NCI-H446 treated with DMSO at 0.1 percent for 48 hours (cell line): ENCODE data around the gene DPY19L3.
"Not testable (repeated sequence)": the region's sequence is repeated elsewhere in the genome, so short reads cannot be mapped to it uniquely, and the experiment has no call there.

Experiments
- DNase-seq: peaks from one replicate; lab custom pipeline; 2025; lab: John Stamatoyannopoulos, UW

DPY19L3 gene

DNA sequence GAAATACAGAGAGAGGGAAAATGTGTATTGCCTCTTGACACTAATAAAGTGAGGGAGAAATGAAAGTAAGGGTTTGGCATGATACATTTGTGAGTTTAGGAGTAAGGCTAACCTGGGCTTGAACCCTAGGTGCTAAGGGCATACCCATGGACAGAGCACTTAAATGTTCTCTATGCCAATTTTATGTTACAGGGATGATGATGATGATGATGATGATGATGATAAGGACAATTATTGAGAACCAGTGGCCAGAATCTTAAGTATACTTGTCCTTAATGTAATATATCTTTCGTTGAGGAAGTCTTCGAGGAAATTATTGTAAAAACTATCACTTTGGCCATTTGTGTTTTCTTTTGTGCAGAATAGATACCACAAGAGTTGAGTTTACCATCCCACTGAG, 33.2 kb downstream of the DPY19L3 start:
- no peak for DNase-seq

DNA sequence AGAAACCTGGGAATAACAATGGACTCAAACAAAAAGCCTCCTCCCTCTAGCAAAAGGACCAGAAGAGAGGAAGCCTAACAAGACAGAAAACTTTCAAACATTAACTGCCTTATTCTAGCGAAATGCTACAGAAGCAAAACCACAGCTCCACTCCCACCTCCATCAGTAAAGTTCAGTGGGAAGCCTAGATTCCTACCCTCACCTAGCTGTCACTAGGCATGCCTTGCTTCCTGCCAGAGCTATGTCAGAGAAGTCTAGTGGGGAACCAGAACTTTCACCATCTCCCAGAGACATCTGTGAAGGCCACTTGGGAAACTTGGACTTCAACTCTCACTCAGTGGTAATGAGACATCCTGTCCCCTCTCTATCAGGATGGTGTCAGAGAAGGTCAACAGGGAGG, 37.1 kb downstream of the DPY19L3 start:
- DNase-seq, result no peak

DNA sequence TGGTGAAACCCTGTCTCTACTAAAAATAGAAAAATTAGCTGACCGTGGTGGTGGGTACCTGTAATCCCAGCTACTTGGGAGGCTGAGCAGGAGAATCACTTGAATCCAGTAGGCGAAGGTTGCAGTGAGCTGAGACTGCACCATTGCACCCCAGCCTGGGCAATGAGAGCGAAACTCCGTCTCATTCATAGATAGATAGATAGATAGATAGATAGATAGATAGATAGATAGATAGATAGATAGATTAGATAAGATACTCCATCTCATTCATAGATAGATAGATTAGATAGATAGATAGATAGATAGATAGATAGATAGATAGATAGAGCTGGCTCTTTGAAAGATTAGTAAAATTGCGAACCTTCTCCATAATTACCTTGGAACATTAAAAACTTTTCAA, 42.0 kb downstream of the DPY19L3 start:
- DNase-seq, result not testable (repeated sequence)

DNA sequence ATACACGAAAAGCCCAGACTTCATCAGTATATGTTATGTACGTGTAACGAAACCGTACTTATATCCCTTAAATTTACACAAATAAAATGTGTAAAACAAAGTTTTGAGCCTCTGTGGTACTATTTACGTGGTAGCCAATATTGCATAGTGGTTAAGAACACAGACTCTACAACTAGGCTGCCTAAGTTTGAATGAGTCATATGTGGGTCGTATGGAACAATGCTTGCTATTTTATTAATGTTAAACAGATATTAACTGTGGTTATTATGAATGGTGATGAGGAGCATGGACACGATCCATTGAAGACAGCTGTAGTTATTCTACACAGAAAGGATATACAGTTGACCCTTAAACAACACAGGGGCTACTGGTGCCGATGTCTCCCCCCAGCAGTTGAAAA, 42.5 kb downstream of the DPY19L3 start:
- DNase-seq, result no peak

DNA sequence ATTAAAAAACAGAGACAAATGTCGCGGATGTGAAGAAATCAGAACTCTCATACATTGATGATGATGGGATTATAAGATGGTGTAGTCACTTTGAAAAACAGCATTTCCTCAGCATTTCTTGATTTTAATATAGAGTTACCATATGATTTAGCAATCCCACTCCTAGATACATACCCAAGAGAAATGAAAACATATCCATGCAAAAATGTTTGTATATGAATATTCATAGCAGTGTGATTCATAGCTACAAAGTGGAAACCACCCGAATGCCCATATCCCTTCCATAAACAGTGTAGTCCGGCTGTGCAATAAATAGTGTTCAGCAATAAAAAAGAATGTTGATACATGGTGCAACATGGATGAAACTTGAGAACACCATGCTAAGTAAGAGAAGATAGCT, 44.6 kb downstream of the DPY19L3 start:
- no peak for DNase-seq

DNA sequence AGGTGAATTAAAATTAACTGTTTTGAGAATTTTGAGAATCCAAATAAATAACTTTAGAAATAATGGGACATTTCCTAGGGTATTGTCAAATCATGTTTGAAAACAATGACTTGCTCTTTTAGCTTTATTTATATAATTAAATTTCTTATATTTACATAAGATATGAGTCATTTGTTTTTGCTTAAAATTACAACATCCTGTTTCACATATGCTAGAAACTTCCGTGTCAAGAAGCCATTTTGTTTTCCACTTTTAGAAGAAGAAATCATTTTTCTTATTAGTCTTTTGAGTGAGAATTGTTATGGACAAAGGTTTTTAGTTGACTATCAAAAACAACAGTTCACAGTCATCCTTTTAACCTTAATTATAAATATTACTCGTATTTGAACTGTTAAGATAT, 48.2 kb downstream of the DPY19L3 start:
- no peak for DNase-seq

DNA sequence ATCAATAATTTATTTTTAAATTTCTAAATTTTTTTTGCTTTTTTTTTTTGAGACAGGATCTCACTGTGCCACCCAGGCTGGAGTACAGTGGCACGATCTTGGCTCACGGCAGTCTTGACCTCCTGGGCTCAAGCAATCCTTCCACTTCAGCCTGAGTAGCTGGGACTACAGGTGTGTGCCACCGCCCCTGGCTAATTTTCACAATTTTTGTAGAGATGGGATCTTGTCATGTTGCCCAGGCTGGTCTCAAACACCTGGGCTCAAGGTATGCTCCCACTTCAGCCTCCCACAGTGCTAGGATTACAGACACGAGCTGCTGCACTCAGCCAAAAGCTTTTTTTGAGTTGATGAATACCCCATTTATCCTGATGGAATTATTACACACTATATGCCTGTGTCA, 50.8 kb downstream of the DPY19L3 start:
- no peak for DNase-seq

DNA sequence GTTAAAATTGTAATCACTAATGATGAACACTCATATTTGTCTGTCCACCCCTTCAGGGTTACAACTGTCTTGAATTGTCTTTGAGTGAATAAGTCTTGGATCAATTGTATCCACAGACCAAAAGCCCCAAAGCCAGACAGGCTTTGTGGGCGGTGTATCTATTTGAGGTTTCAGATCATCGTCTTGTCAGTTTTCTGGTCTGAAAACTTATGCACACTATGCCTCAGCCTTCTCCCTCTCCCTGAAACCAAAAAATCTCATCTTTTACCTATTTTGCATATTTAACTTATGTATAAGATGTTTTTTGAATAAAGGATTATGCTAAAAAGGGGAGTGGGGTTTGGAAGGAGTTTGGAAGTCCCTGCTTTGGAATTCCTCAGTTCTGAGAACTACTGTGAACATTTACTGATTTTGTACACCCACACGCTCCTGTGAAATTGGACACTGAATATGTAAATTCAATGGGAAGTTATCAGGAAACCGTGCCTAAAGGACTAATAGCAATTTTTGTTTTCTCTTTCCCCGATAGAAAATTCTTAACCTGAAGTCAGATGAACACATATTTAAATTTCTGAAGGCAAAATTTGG, 52.1 kb downstream of the DPY19L3 start:
- no peak for DNase-seq

DNA sequence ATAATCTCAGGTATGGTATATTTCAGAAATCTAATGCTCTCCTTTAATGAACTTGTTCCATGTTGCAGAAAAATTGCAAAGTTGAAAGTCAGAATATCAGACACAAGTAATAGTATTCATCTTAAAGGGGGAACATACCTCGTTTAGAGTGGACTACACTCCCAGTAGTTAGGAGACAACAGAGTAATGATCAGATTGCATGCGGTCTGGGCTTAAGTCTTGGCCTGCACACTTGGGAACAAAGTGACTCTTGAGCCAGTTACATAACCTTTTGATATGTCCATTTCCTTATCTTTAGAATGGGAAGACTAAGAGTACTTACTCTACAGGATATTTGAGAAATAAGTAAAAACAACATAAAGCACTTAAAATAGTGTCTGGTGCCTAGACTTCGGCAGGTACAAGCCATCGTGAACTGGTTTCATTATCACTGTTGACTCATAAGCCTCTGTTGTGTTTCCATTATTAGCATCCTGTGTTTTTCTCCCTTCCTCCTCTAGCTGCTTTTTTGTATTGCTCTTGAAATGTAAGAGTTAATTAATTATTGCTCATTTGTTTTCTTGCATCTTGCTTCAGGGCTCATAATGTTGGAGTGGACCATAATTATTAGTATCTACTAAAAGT, 53.0 kb downstream of the DPY19L3 start:
- DNase-seq, result no peak

DNA sequence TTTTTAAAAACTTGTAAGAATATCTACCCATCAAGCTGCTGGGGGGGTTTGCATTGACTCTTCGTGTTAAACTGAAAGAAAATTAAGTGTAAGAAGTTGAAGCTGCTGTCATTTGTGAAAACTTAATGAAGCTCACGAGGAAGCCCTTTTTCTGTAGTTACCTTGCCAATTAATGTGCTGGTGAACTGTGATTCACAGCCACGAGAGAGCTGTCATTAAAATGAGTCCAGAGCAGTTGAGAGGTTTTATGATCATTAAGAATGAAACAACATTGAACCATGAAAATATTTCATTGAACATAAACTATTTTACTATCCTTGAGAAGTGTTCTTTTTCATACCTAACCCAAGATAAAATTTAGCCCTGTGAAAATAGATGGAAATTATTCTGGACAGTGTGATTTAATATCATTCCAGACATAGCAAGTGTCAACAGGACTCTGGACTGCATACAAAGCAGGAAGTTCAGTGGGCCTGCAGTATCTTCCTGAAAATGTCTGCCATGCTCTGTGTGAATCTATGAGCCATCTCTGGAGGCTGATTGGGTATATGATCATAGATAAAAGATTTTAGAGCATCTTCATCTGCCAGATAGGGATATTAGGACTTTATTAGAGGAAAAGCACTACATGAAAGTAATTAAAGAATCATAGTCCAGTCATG, 53.8 kb downstream of the DPY19L3 start:
- DNase-seq, result no peak

DNA sequence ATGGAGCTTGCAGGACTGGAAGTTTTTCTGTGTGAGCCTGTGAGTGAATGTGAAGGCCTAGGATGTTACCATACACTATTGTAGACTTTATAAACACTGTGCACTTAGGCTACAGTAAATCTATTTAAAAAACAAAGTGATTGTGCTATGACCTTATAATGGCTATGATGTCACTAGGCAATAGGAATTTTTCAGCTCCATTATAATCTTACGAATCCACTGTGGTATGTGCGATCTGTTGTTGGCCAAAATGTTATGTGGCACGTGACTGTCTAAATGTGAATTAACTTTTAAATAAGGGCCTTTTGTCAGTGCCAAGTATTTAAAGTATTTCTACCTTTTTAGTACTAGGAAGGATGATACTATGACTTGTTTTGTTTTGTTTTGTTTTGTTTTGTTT, 54.9 kb downstream of the DPY19L3 start:
- DNase-seq, result no peak

DNA sequence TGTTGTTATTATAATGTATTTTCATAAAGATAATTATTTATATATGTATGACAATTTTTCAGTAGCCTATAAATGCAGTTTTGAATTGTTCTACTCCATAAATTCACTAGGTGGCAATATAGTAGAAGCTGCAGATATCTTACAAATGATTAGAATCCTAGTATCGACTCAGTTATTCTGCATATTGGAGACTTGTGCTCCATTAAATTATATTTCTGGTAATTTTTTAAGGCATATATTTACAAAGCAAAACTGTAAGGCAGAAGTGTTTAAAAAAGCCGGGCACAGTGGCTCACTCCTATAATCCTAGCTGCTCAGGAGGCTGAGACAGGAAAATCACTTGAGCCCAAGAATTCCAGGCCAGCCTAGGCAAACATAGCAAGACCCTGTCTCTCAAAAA, 58.7 kb downstream of the DPY19L3 start:
- peak; percentile 50 for DNase-seq

DNA sequence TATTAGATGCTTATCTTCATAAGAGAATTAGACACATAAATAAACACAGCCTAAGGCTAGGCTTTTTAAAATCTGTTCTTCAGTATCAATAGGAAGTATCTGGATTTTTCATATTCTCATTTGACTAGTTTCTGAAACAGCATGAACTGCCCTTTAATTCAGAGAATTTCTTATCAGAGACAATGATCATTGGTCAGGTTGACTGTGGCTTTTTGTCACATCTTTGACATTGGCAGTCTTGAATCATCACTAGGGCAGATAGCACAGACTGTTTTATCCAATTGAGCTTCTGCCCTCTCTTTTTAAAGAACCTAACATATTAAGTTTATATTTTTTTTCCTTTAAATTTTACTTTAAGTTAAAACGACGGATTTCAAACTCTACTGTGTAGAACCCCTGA, 59.6 kb downstream of the DPY19L3 start:
- DNase-seq, result no peak

DNA sequence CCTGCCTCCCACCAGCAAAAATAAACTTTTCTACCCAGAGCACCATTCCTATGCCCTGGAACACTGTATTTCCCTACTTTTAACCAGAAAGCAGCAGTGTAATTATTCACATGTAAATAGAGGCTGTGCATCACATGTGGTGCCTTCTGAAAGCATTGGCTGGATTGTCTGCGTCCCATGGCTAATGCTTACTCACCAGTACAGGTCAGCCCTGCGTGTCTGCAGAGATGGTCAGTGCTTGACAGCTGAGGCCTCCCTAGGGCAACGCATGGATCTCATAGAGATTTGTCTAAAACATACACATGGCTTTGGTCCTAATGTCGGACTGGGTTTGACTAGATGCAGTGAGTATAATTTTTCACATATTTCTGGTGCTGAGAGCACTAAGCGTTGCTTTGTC, 64.2 kb downstream of the DPY19L3 start:
- no peak for DNase-seq

DNA sequence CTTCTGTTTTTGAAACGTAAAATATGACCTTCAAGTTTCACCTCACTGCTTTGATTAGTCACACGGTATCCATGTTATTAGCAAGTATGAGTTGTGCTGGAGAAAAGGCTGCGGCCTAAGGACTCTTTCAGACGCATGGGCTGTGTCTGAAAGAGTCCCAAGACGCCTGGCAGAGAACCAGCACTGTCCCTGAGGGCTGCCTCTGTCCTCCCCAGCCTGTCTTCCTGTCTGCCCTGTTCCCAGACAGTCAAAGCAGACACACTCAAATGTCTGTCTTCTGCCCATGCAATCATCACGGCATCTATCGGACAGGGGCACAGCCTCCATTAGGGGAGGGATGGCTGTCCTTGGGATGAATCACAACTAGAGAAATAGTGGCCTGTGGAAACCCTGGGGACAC, 65.5 kb downstream of the DPY19L3 start:
- DNase-seq, result no peak

DNA sequence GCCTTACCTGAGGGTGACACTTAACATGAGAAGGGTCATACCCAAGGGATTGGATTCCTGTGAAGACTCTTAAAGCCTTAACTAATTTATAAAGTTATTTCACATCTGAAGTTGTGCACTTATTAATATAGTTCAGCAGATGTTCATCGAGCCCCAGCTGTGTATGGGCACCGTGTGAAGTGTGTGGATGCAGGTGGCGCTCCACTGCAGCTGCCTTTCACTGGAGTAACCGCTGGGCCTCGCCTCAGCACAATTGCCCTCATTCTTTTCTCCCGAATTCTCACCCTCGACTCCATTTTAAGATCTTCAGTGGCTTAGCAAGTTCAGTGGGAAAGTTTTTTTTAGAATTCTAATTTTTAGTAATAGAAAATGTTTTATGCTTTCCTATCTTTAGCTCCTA, 66.2 kb downstream of the DPY19L3 start:
- DNase-seq, result no peak

DNA sequence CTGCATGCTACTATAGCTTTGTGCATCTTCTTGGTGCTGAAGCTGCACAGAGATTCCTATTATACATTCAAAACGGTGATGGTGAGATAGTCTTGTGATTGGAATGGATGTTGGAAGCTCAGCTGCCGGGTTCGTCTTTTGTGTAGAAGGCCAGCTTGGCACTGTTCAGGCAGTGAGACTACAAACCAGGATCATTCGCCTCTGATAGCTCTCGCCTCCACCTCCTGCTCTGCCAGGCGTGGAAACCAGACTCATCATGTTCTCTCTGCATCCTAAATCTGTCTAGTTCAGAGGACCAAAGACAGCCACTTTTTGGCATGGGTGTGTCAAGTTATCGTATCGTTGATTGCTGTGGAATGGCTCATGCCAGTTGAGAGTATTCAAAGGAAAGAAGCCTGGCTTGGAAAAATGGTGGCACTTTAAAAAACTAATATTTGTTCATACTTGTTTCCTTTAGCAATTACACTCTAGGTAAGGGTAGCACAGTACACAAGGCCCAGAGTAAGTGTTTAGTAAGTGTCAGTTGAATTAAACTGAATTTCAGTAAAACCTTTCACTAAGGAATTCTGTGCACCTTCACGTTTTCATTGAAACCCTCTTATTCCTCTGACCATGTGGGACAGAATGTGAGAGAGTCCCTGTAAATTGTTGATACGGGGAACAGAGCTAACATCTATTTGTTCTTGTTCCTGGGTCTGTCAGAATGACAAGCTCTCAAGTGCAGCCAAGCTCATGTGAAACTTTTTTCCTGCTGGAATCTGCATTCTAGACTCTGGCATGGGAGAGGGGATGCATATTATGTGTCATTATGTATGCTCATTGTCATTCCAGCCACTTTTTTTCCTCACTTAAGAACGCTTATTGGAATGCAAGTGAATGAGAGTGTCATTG, 69.8 kb downstream of the DPY19L3 start:
- no peak for DNase-seq

DNA sequence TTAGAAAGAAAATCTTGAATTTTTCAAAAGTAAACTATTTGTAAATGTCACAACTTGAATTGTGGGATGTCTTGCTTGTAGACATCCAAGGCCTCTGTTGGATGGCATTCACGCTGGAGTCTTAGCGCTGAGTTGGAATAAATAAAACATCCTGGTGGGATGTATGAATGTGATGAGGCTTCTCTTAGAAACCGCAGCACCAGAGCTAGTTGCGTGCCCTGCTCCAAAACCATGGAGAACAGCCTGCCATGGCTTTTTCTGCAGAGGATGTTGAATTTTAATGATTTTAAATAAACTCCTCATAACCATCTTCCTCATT, 70.4 kb downstream of the DPY19L3 start:
- no peak for DNase-seq

DNA sequence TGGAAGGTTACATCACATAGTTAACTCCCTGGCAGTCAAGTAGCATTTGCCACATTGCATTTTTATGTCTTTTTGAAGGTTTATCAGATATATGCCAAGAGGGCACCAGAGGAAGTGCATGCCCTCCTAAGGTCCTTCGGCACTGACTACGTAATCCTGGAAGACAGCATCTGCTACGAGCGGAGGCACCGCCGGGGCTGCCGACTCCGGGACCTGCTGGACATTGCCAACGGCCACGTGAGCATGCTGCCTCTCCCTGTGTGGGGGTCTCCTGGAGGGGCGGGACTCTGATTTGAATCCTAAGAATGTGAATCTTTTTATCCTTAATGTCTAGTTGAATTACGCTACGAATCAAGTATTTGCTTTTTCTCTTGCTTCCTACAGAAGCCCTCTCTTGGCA, 74.8 kb downstream of the DPY19L3 start:
- DNase-seq, result no peak

DNA sequence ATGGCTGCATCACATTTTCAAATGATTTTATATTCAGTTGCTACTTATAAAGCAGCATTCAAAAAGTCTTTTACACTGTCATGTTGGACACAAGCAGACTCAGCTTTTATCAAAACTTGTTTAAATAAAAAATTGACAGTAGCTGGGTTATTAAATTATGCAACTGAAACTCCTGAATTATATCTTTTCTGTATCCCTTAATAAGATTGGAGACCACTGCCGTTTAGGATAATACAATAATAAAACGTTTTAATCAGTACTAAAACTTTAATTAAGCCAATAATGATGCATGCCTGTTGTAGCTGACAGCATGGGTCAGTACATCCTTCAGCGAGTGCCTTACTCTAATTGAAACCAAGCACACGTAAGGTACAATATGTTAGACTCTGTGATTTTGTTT, 78.0 kb downstream of the DPY19L3 start:
- no peak for DNase-seq

DNA sequence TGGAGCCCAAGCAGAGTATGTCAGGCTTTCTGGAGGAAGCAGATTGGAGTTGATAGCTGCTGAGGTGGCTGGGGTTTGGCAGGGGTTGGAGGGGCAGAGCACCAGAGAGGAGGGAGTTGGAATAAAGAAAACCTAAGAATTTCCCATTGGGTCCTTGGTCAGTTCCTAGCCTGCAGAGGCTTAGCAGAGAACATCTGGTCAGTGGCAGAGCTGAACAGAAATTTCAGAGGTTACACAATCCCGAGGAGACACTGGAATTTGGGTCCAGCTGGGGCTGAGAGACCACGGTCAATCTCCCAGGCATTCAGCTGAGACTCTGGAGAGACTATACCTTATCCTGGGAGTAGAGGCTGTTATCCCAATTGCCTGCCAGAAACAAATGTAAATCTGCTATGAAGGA, 84.4 kb downstream of the DPY19L3 start:
- no peak for DNase-seq

DNA sequence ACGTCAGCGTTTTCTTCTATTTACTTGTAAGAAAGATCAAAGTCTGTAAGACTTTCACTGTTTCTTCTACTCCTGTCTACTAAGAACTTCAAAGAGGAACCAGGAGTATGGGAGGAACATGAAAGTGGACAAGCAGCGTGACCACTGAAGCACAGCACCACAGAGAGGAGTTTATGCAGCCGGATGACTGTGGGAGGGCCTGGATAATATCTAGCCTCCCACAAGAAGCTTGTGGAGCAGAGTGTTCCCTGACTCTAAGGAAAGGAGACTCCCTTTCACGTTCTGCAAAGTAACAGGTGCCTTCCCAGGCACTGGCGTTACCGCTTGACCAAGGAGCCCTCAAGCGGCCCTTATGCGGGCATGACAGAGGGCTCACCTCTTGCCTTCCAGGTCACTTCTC, 91.8 kb downstream of the DPY19L3 start:
- no peak for DNase-seq

DNA sequence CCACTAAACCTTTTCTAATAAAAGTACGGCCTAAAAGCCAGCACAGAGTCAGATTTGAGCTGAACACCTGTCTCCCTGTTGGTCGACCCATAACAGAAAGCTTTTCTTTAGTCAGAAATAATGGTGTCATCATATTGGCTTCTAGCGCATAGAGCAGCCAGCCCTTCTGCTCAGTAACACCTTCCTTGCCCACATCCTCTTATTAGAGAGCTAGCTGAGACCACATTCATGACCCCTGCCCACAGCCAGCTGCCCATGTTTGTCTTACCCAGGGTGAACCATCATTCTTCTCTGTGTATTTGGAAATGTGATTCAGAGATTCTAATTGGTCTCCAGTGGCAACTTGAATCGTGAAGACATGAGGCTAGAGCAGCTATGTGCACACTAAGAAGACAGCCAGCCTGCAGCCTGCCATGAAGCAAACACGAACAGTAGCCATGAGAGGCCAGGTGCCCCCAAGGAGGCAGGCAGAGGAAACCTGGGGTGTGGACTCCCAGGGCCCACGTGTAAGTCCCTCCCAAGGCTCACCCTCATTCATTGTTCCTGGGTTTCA, 93.2 kb downstream of the DPY19L3 start:
- DNase-seq, result no peak
